ENCODE measurements around the gene COX6B2. TPM values are rescaled to one million over a fixed set of nuclear protein-coding genes. Genes with fewer than 3 reads are reported as not detected.

The COX6B2 gene
- total and polyA plus RNA-seq, 2 of the 13 experiments (the other 11 are each of a cell fraction or from before 2014, with no cell fraction given) = 0.21 TPM; not detected in 1

DNA sequence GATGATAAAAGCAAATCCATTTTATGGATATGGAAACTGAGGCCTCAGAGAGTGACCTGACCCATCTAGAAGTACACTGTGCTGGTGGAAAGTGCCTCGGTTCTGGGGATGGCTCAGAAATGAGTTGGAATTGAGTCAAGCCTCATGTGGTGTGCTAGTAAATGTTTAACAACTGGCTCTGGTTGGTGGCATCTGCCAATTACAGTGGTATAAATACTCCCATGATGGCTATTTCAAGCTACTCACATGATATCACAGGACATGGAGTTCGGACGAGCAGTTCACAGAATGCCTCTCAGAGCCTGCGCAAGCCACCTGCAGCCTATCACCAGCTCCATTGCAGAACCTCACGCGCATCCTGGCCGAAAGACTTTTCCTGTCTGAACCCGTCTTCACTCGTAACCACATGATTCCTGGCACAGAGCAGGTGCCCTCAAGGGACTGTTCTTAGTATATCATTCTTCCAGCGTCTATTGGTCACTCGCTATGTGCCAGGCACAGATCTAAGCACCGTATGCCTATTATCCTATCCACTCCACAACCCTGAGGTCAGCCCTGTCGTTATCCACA lies 38.5 kb downstream of the COX6B2 start (continued):
- TF ChIP-seq, protein P1, sequence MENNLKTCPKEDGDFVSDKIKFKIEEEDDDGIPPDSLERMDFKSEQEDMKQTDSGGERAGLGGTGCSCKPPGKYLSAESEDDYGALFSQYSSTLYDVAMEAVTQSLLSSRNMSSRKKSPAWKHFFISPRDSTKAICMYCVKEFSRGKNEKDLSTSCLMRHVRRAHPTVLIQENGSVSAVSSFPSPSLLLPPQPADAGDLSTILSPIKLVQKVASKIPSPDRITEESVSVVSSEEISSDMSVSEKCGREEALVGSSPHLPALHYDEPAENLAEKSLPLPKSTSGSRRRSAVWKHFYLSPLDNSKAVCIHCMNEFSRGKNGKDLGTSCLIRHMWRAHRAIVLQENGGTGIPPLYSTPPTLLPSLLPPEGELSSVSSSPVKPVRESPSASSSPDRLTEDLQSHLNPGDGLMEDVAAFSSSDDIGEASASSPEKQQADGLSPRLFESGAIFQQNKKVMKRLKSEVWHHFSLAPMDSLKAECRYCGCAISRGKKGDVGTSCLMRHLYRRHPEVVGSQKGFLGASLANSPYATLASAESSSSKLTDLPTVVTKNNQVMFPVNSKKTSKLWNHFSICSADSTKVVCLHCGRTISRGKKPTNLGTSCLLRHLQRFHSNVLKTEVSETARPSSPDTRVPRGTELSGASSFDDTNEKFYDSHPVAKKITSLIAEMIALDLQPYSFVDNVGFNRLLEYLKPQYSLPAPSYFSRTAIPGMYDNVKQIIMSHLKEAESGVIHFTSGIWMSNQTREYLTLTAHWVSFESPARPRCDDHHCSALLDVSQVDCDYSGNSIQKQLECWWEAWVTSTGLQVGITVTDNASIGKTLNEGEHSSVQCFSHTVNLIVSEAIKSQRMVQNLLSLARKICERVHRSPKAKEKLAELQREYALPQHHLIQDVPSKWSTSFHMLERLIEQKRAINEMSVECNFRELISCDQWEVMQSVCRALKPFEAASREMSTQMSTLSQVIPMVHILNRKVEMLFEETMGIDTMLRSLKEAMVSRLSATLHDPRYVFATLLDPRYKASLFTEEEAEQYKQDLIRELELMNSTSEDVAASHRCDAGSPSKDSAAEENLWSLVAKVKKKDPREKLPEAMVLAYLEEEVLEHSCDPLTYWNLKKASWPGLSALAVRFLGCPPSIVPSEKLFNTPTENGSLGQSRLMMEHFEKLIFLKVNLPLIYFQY (CRISPR knock-in tag; IDR thresholded peaks at IDR 0.05; ENCODE audit: borderline replicate concordance) = no peak
- TF ChIP-seq TCF12 (IDR thresholded peaks at IDR 0.05) (no peak), TCF12 (CRISPR knock-in tag; IDR thresholded peaks at IDR 0.05) (no peak), ZBTB21 (CRISPR knock-in tag; IDR thresholded peaks at IDR 0.05) (no peak)
- TF ChIP-seq, protein P2, sequence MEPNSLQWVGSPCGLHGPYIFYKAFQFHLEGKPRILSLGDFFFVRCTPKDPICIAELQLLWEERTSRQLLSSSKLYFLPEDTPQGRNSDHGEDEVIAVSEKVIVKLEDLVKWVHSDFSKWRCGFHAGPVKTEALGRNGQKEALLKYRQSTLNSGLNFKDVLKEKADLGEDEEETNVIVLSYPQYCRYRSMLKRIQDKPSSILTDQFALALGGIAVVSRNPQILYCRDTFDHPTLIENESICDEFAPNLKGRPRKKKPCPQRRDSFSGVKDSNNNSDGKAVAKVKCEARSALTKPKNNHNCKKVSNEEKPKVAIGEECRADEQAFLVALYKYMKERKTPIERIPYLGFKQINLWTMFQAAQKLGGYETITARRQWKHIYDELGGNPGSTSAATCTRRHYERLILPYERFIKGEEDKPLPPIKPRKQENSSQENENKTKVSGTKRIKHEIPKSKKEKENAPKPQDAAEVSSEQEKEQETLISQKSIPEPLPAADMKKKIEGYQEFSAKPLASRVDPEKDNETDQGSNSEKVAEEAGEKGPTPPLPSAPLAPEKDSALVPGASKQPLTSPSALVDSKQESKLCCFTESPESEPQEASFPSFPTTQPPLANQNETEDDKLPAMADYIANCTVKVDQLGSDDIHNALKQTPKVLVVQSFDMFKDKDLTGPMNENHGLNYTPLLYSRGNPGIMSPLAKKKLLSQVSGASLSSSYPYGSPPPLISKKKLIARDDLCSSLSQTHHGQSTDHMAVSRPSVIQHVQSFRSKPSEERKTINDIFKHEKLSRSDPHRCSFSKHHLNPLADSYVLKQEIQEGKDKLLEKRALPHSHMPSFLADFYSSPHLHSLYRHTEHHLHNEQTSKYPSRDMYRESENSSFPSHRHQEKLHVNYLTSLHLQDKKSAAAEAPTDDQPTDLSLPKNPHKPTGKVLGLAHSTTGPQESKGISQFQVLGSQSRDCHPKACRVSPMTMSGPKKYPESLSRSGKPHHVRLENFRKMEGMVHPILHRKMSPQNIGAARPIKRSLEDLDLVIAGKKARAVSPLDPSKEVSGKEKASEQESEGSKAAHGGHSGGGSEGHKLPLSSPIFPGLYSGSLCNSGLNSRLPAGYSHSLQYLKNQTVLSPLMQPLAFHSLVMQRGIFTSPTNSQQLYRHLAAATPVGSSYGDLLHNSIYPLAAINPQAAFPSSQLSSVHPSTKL (CRISPR knock-in tag; IDR thresholded peaks at IDR 0.05) = no peak
- TF ChIP-seq, protein P3, sequence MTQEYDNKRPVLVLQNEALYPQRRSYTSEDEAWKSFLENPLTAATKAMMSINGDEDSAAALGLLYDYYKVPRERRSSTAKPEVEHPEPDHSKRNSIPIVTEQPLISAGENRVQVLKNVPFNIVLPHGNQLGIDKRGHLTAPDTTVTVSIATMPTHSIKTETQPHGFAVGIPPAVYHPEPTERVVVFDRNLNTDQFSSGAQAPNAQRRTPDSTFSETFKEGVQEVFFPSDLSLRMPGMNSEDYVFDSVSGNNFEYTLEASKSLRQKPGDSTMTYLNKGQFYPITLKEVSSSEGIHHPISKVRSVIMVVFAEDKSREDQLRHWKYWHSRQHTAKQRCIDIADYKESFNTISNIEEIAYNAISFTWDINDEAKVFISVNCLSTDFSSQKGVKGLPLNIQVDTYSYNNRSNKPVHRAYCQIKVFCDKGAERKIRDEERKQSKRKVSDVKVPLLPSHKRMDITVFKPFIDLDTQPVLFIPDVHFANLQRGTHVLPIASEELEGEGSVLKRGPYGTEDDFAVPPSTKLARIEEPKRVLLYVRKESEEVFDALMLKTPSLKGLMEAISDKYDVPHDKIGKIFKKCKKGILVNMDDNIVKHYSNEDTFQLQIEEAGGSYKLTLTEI (CRISPR knock-in tag; conservative IDR thresholded peaks at IDR 0.05) = no peak
- TF ChIP-seq, protein P4, sequence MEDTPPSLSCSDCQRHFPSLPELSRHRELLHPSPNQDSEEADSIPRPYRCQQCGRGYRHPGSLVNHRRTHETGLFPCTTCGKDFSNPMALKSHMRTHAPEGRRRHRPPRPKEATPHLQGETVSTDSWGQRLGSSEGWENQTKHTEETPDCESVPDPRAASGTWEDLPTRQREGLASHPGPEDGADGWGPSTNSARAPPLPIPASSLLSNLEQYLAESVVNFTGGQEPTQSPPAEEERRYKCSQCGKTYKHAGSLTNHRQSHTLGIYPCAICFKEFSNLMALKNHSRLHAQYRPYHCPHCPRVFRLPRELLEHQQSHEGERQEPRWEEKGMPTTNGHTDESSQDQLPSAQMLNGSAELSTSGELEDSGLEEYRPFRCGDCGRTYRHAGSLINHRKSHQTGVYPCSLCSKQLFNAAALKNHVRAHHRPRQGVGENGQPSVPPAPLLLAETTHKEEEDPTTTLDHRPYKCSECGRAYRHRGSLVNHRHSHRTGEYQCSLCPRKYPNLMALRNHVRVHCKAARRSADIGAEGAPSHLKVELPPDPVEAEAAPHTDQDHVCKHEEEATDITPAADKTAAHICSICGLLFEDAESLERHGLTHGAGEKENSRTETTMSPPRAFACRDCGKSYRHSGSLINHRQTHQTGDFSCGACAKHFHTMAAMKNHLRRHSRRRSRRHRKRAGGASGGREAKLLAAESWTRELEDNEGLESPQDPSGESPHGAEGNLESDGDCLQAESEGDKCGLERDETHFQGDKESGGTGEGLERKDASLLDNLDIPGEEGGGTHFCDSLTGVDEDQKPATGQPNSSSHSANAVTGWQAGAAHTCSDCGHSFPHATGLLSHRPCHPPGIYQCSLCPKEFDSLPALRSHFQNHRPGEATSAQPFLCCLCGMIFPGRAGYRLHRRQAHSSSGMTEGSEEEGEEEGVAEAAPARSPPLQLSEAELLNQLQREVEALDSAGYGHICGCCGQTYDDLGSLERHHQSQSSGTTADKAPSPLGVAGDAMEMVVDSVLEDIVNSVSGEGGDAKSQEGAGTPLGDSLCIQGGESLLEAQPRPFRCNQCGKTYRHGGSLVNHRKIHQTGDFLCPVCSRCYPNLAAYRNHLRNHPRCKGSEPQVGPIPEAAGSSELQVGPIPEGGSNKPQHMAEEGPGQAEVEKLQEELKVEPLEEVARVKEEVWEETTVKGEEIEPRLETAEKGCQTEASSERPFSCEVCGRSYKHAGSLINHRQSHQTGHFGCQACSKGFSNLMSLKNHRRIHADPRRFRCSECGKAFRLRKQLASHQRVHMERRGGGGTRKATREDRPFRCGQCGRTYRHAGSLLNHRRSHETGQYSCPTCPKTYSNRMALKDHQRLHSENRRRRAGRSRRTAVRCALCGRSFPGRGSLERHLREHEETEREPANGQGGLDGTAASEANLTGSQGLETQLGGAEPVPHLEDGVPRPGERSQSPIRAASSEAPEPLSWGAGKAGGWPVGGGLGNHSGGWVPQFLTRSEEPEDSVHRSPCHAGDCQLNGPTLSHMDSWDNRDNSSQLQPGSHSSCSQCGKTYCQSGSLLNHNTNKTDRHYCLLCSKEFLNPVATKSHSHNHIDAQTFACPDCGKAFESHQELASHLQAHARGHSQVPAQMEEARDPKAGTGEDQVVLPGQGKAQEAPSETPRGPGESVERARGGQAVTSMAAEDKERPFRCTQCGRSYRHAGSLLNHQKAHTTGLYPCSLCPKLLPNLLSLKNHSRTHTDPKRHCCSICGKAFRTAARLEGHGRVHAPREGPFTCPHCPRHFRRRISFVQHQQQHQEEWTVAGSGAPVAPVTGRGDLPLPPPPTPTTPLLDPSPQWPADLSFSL (CRISPR knock-in tag; IDR thresholded peaks at IDR 0.05) = no peak

Measured in HepG2 (cell line).